Measurements from ENCODE around the gene RBFOX1. TPM values are rescaled to one million over a fixed set of nuclear protein-coding genes. Genes with fewer than 3 reads are reported as not detected.

RBFOX1 gene
- total RNA-seq, 6 donors from 2014 or later: not detected

DNA sequence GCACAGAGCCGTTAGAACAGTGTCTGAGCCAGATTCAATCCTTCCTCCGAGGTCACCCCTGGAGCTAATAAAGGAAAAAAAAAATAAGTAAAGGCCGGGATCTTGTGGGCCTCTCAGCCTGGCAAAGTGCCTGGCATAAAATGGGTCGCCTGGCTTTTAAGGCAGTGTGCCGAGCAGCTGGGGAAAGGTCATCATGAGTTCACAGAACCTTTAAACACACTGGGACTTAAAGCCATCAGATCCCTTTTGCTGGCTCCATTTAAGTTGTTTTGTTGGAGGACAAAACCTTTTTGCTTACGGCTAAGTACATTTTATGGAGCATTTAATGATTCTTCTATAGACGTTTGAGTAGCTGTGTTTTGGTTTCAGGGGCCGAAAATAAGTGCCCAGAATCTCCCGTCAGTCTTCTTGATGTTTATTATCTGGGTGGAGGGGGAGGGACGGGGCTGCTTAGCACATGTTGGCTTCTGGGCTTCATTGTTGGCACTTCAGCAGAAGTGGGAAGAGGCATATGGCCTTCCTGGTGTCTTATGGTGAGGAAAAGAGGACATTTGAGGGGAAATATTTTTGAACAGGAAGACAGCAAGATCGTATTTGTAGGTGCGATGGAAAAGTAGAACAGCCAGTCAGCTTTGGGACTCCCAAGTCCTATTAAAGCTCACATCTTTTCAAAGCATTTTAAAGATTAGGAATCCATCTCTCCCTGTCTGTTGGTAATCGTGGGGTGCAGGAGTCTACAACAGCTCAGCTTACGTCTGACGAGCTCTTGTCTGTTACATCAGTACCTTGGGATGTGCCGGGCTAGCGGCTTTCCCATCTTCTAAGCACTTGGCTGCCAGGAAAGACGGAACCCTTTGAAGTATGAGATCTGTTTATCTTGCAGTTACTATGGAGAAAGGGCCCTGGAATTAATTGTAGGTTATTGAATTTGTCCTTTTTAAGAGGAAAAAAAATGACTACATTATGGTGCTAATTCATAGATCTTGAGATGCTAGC, 31.1 kb downstream of the RBFOX1 start:
- Histone ChIP-seq H3K4me3 (no peak overlapping the region), H3K27ac (no peak overlapping the region), H3K36me3 (no peaks in the 10 kb centered on the region), H3K4me1 (no peaks in the 10 kb centered on the region), H3K9me3 (no peaks in the 10 kb centered on the region), H3K27me3 (no peaks in the 10 kb centered on the region)
- ATAC-seq (ENCODE audit: low FRiP score in 2 of 2) (no peak), DNase-seq (no peak)
- no peak for TF ChIP-seq POLR2AphosphoS5 (IDR thresholded peaks at IDR 0.05)
- no peak for TF ChIP-seq POLR2A (IDR thresholded peaks at IDR 0.05)
- TF ChIP-seq, protein P1, sequence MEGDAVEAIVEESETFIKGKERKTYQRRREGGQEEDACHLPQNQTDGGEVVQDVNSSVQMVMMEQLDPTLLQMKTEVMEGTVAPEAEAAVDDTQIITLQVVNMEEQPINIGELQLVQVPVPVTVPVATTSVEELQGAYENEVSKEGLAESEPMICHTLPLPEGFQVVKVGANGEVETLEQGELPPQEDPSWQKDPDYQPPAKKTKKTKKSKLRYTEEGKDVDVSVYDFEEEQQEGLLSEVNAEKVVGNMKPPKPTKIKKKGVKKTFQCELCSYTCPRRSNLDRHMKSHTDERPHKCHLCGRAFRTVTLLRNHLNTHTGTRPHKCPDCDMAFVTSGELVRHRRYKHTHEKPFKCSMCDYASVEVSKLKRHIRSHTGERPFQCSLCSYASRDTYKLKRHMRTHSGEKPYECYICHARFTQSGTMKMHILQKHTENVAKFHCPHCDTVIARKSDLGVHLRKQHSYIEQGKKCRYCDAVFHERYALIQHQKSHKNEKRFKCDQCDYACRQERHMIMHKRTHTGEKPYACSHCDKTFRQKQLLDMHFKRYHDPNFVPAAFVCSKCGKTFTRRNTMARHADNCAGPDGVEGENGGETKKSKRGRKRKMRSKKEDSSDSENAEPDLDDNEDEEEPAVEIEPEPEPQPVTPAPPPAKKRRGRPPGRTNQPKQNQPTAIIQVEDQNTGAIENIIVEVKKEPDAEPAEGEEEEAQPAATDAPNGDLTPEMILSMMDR (IDR thresholded peaks at IDR 0.05): no peak
- no peak for TF ChIP-seq EP300 (IDR thresholded peaks at IDR 0.05)
- WGBS, 2 donors: 21 to 27% methylated on average over 18 of the region's 18 CpGs

DNA sequence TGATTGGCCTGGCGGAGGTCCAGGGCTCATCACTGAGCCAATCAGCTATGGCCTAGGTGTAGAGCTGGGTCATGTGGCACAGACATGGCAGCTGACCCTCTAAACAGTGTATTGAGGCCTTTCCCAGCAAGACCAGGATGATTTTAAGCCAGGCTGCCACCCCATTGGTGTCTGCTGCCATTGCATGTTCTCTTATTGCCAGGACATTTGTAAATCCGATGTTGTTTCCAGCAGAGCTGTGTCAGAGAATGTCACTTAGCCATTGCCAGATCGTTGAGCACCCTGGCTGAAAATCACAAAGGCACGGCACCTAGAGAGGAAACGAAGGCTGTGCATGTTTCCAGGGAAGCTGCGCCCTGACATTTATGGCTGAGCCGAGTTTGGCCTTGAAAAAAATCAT, 33.4 kb downstream of the RBFOX1 start:
- DNase-seq (no peak), ATAC-seq (ENCODE audit: low FRiP score in 2 of 2) (no peak)
- no peak overlapping the region for H3K27ac ChIP-seq
- TF ChIP-seq EP300 (IDR thresholded peaks at IDR 0.05): no peak
- no peak for TF ChIP-seq POLR2A (IDR thresholded peaks at IDR 0.05)
- TF ChIP-seq, protein P1 (IDR thresholded peaks at IDR 0.05): no peak
- TF ChIP-seq POLR2AphosphoS5 (IDR thresholded peaks at IDR 0.05): no peak
- no peaks in the 10 kb centered on the region for H3K9me3 ChIP-seq
- no peaks in the 10 kb centered on the region for H3K4me1 ChIP-seq
- no peak overlapping the region for H3K4me3 ChIP-seq
- no peaks in the 10 kb centered on the region for H3K27me3 ChIP-seq
- WGBS, 2 donors: 83 to 87% methylated on average over 7 of the region's 7 CpGs
- H3K36me3 ChIP-seq: no peaks in the 10 kb centered on the region

DNA sequence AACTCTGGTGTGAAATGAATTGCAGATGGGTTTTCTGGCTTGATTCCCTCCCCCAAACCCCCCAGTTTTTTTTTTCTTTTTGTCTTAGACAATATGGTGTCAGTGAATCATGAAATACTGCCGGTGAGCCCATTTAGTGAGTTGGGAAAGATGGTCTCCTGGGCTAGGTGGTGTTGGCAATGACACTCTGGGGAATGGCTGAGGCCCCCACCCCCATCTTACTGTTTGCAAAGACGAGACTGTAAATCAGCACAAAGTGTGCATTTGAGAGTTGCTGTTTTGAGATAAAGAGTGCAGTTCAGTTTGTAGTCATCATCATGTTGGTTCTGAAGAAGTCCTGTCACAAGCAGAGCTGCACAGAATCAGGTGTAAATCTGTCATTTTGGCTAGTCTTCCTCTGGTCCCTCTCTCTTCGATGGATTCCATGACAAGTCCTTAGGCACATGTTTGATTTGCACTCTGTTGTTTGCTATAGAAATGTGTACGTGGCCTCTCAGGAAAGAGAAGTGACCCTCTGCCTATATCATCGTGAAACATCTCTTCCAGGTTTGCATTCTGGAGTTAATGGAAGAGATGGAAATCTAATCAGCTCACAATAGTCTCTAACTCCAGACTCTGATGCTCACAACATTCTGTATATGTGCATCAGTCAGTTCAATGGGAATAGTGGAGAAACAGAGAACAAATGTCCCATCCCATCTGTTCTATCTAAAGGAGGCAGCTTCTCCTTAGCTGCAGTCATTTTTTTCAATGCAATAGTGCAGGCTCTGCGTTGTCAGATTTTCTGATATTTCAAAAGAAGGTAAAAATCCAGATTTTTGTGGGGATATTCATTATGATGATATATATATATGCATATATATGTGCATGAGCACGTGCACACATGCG, 34.6 kb downstream of the RBFOX1 start:
- Histone ChIP-seq H3K27ac (no peak overlapping the region), H3K4me1 (no peaks in the 10 kb centered on the region), H3K9me3 (no peaks in the 10 kb centered on the region), H3K36me3 (no peaks in the 10 kb centered on the region), H3K27me3 (no peaks in the 10 kb centered on the region), H3K4me3 (no peak overlapping the region)
- ATAC-seq (ENCODE audit: low FRiP score in 2 of 2): no peak
- no peak for DNase-seq
- 73 to 74% methylated on average over 8 of the region's 8 CpGs for WGBS, 2 donors
- TF ChIP-seq POLR2A (IDR thresholded peaks at IDR 0.05): no peak
- no peak for TF ChIP-seq EP300 (IDR thresholded peaks at IDR 0.05)
- TF ChIP-seq, protein P1 (IDR thresholded peaks at IDR 0.05): no peak
- no peak for TF ChIP-seq POLR2AphosphoS5 (IDR thresholded peaks at IDR 0.05)

DNA sequence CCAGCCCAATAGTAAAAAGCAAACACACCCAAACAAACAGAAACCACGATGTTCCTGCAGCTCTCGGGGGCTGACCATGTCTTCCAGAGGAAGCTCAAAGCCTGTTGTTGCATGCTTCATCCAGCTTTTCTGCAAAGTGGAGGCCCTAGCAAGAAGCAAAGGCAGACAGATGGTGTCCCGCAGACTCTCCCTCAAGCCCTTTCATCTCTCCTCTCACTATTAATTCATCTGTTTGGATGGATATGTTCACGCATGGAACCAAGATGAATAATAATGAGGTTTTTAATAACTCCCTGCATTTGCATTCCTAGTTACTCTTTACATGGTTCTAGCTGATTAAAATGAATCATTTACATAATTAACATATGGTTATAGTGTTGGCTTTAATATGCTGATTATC, 36.6 kb downstream of the RBFOX1 start:
- DNase-seq (no peak), ATAC-seq (ENCODE audit: low FRiP score in 2 of 2) (no peak)
- no peak overlapping the region for H3K27ac ChIP-seq
- no peak for TF ChIP-seq POLR2A (IDR thresholded peaks at IDR 0.05)
- TF ChIP-seq EP300 (IDR thresholded peaks at IDR 0.05): no peak
- TF ChIP-seq POLR2AphosphoS5 (IDR thresholded peaks at IDR 0.05): no peak
- TF ChIP-seq, protein P1 (IDR thresholded peaks at IDR 0.05): no peak
- no peaks in the 10 kb centered on the region for H3K27me3 ChIP-seq
- H3K4me3 ChIP-seq: no peak overlapping the region
- no peaks in the 10 kb centered on the region for H3K36me3 ChIP-seq
- H3K9me3 ChIP-seq: no peaks in the 10 kb centered on the region
- no peaks in the 10 kb centered on the region for H3K4me1 ChIP-seq
- 56% methylated on average over 4 of the region's 4 CpGs for WGBS, 2 donors
